Measurements from ENCODE around the gene PPFIA4. TPM values are rescaled to one million over a fixed set of nuclear protein-coding genes. Genes with fewer than 3 reads are reported as not detected.
"Not testable (repeated sequence)": the region's sequence is repeated elsewhere in the genome, so short reads cannot be mapped to it uniquely, and the experiment has no call there.

PPFIA4 gene
- 2.9 TPM for polyA plus RNA-seq (2013, experiment 1 of 2)
- polyA plus RNA-seq (2013, experiment 2 of 2): 6.5 TPM

- Histone ChIP-seq H3K4me3 (ENCODE audit: low read length) (peak within 1 kb of the TSS; percentile 71), H3K27me3 (ENCODE audit: insufficient read depth, low read length) (peaks cover 25% of the 10 kb centered on the region), H3K4me1 (ENCODE audit: insufficient read depth, low read length) (0 out of 2 replicates have a peak, but pooled peaks cover 4% of the 10 kb centered on the region), H3K9ac (ENCODE audit: low read depth, low read length) (peak within 1 kb of the TSS; percentile 48), H3K9me3 (ENCODE audit: insufficient read depth, low read depth, low read length) (peaks cover 4% of the 10 kb centered on the region; the same call in 1 of the 2 replicates), H3K27ac (ENCODE audit: low read depth, low read length) (no peak within 1 kb of the TSS), H3K36me3 (ENCODE audit: insufficient read depth, low read length) (peaks cover 39% of the 10 kb centered on the region)
- 12% methylated on average over 52 of the region's 52 CpGs for WGBS
Observed at GRCh38 chr1:203026031-203026665, at the start of gene PPFIA4. TSS of gene PPFIA4 (plus strand) at chr1:203026491. CDS start at chr1:203039009, 12,518 bp downstream.

GRCh38 chr1:202976633-202977032 lies 49.7 kb upstream of the PPFIA4 start:
- 80% methylated on average over 3 of the region's 3 CpGs for WGBS
- no peaks in the 10 kb centered on the region for H3K9me3 ChIP-seq (ENCODE audit: insufficient read depth, low read depth, low read length)
- H3K9ac ChIP-seq (ENCODE audit: low read depth, low read length): no peak overlapping the region
- no peak overlapping the region for H3K4me3 ChIP-seq (ENCODE audit: low read length)
- no peaks in the 10 kb centered on the region for H3K36me3 ChIP-seq (ENCODE audit: insufficient read depth, low read length)
- H3K4me1 ChIP-seq (ENCODE audit: insufficient read depth, low read length): no peaks in the 10 kb centered on the region; the same call in 1 of the 2 replicates
- H3K27ac ChIP-seq (ENCODE audit: low read depth, low read length): no peak overlapping the region
- peaks cover 15% of the 10 kb centered on the region for H3K27me3 ChIP-seq (ENCODE audit: insufficient read depth, low read length)

- no peak overlapping the region for H3K27ac ChIP-seq (ENCODE audit: low read depth, low read length)
Observed at GRCh38 chr1:202979459-202979858, 46.8 kb upstream of the PPFIA4 start.

GRCh38 chr1:202981939-202982338 lies 44.4 kb upstream of the PPFIA4 start:
- Histone ChIP-seq H3K27me3 (ENCODE audit: insufficient read depth, low read length) (peaks cover 1% of the 10 kb centered on the region; the same call in 1 of the 2 replicates), H3K9me3 (ENCODE audit: insufficient read depth, low read depth, low read length) (no peaks in the 10 kb centered on the region), H3K36me3 (ENCODE audit: insufficient read depth, low read length) (no peaks in the 10 kb centered on the region), H3K4me1 (ENCODE audit: insufficient read depth, low read length) (no peaks in the 10 kb centered on the region; the same call in 1 of the 2 replicates), H3K4me3 (ENCODE audit: low read length) (no peak overlapping the region), H3K27ac (ENCODE audit: low read depth, low read length) (no peak overlapping the region), H3K9ac (ENCODE audit: low read depth, low read length) (no peak overlapping the region)
- 93% methylated on average over 2 of the region's 2 CpGs for WGBS

More at GRCh38 chr1:202979459-202979858, 46.8 kb upstream of the PPFIA4 start:
- no peak overlapping the region for H3K4me3 ChIP-seq (ENCODE audit: low read length)
- peaks cover 5% of the 10 kb centered on the region; the same call in 1 of the 2 replicates for H3K27me3 ChIP-seq (ENCODE audit: insufficient read depth, low read length)
- H3K9ac ChIP-seq (ENCODE audit: low read depth, low read length): no peak overlapping the region
- H3K9me3 ChIP-seq (ENCODE audit: insufficient read depth, low read depth, low read length): no peaks in the 10 kb centered on the region
- H3K36me3 ChIP-seq (ENCODE audit: insufficient read depth, low read length): no peaks in the 10 kb centered on the region
- H3K4me1 ChIP-seq (ENCODE audit: insufficient read depth, low read length): no peaks in the 10 kb centered on the region; the same call in 1 of the 2 replicates
- 88% methylated on average over 2 of the region's 2 CpGs for WGBS

GRCh38 chr1:202982715-202983430 lies 43.4 kb upstream of the PPFIA4 start:
- 89% methylated on average over 3 of the region's 3 CpGs for whole genome bisulfite sequencing
- Histone ChIP-seq H3K4me3 (ENCODE audit: low read length) (no peak overlapping the region), H3K4me1 (ENCODE audit: insufficient read depth, low read length) (no peaks in the 10 kb centered on the region), H3K27ac (ENCODE audit: low read depth, low read length) (no peak overlapping the region), H3K9me3 (ENCODE audit: insufficient read depth, low read depth, low read length) (no peaks in the 10 kb centered on the region), H3K27me3 (ENCODE audit: insufficient read depth, low read length) (peaks cover 2% of the 10 kb centered on the region; the same call in 1 of the 2 replicates), H3K9ac (ENCODE audit: low read depth, low read length) (no peak overlapping the region), H3K36me3 (ENCODE audit: insufficient read depth, low read length) (no peaks in the 10 kb centered on the region)

GRCh38 chr1:202986120-202986519 lies 40.2 kb upstream of the PPFIA4 start:
- H3K4me1 ChIP-seq (ENCODE audit: insufficient read depth, low read length); H3K27me3 ChIP-seq (ENCODE audit: insufficient read depth, low read length); H3K36me3 ChIP-seq (ENCODE audit: insufficient read depth, low read length); H3K9me3 ChIP-seq (ENCODE audit: insufficient read depth, low read depth, low read length); H3K4me3 ChIP-seq (ENCODE audit: low read length); H3K9ac ChIP-seq (ENCODE audit: low read depth, low read length); H3K27ac ChIP-seq (ENCODE audit: low read depth, low read length): not testable (repeated sequence)
- WGBS: 78% methylated on average over 7 of the region's 9 CpGs

GRCh38 chr1:202987255-202987654 lies 39.0 kb upstream of the PPFIA4 start:
- H3K9me3 ChIP-seq (ENCODE audit: insufficient read depth, low read depth, low read length): no peaks in the 10 kb centered on the region
- WGBS: 92% methylated on average over 7 of the region's 7 CpGs
- H3K4me3 ChIP-seq (ENCODE audit: low read length): no peak overlapping the region
- no peak overlapping the region for H3K9ac ChIP-seq (ENCODE audit: low read depth, low read length)
- H3K4me1 ChIP-seq (ENCODE audit: insufficient read depth, low read length): no peaks in the 10 kb centered on the region
- H3K36me3 ChIP-seq (ENCODE audit: insufficient read depth, low read length): no peaks in the 10 kb centered on the region
- peaks cover 2% of the 10 kb centered on the region; the same call in 1 of the 2 replicates for H3K27me3 ChIP-seq (ENCODE audit: insufficient read depth, low read length)
- H3K27ac ChIP-seq (ENCODE audit: low read depth, low read length): no peak overlapping the region

GRCh38 chr1:202987922-202988583 lies 38.2 kb upstream of the PPFIA4 start:
- Histone ChIP-seq H3K9me3 (ENCODE audit: insufficient read depth, low read depth, low read length) (no peaks in the 10 kb centered on the region), H3K36me3 (ENCODE audit: insufficient read depth, low read length) (no peaks in the 10 kb centered on the region), H3K27me3 (ENCODE audit: insufficient read depth, low read length) (peaks cover 2% of the 10 kb centered on the region; the same call in 1 of the 2 replicates), H3K9ac (ENCODE audit: low read depth, low read length) (no peak overlapping the region), H3K27ac (ENCODE audit: low read depth, low read length) (no peak overlapping the region), H3K4me3 (ENCODE audit: low read length) (no peak overlapping the region), H3K4me1 (ENCODE audit: insufficient read depth, low read length) (no peaks in the 10 kb centered on the region)
- WGBS: 78% methylated on average over 5 of the region's 5 CpGs

GRCh38 chr1:202989879-202990278 lies 36.4 kb upstream of the PPFIA4 start:
- Histone ChIP-seq H3K27ac (ENCODE audit: low read depth, low read length) (no peak overlapping the region), H3K9me3 (ENCODE audit: insufficient read depth, low read depth, low read length) (no peaks in the 10 kb centered on the region), H3K9ac (ENCODE audit: low read depth, low read length) (no peak overlapping the region), H3K36me3 (ENCODE audit: insufficient read depth, low read length) (no peaks in the 10 kb centered on the region), H3K4me3 (ENCODE audit: low read length) (no peak overlapping the region), H3K27me3 (ENCODE audit: insufficient read depth, low read length) (peaks cover 2% of the 10 kb centered on the region; the same call in 1 of the 2 replicates), H3K4me1 (ENCODE audit: insufficient read depth, low read length) (no peaks in the 10 kb centered on the region)
- WGBS: 100% methylated on average over 2 of the region's 2 CpGs

GRCh38 chr1:202991112-202991511 lies 35.2 kb upstream of the PPFIA4 start:
- Histone ChIP-seq H3K4me1 (ENCODE audit: insufficient read depth, low read length) (no peaks in the 10 kb centered on the region), H3K27me3 (ENCODE audit: insufficient read depth, low read length) (peaks cover 2% of the 10 kb centered on the region; the same call in 1 of the 2 replicates), H3K9me3 (ENCODE audit: insufficient read depth, low read depth, low read length) (no peaks in the 10 kb centered on the region), H3K27ac (ENCODE audit: low read depth, low read length) (no peak overlapping the region), H3K4me3 (ENCODE audit: low read length) (no peak overlapping the region), H3K9ac (ENCODE audit: low read depth, low read length) (no peak overlapping the region), H3K36me3 (ENCODE audit: insufficient read depth, low read length) (no peaks in the 10 kb centered on the region)

GRCh38 chr1:202994756-202995155 lies 31.5 kb upstream of the PPFIA4 start:
- peaks cover 6% of the 10 kb centered on the region; the same call in 1 of the 2 replicates for H3K27me3 ChIP-seq (ENCODE audit: insufficient read depth, low read length)

More at GRCh38 chr1:202994756-202995155, 31.5 kb upstream of the PPFIA4 start:
- H3K9ac ChIP-seq (ENCODE audit: low read depth, low read length): no peak overlapping the region
- no peak overlapping the region for H3K27ac ChIP-seq (ENCODE audit: low read depth, low read length)
- WGBS: 93% methylated on average over 3 of the region's 3 CpGs
- H3K36me3 ChIP-seq (ENCODE audit: insufficient read depth, low read length): no peaks in the 10 kb centered on the region
- H3K4me3 ChIP-seq (ENCODE audit: low read length): no peak overlapping the region
- no peaks in the 10 kb centered on the region for H3K4me1 ChIP-seq (ENCODE audit: insufficient read depth, low read length)
- H3K9me3 ChIP-seq (ENCODE audit: insufficient read depth, low read depth, low read length): no peaks in the 10 kb centered on the region

Measured in HUES64 (cell line).